Measurements from ENCODE around the gene GPR153. TPM values are rescaled to one million over a fixed set of nuclear protein-coding genes. Genes with fewer than 3 reads are reported as not detected.

GPR153 gene
- total and polyA plus RNA-seq, 2 of the 8 experiments (the other 6 are each of a cell fraction or from before 2014, with no cell fraction given): 5.7 to 8.1 TPM

DNA sequence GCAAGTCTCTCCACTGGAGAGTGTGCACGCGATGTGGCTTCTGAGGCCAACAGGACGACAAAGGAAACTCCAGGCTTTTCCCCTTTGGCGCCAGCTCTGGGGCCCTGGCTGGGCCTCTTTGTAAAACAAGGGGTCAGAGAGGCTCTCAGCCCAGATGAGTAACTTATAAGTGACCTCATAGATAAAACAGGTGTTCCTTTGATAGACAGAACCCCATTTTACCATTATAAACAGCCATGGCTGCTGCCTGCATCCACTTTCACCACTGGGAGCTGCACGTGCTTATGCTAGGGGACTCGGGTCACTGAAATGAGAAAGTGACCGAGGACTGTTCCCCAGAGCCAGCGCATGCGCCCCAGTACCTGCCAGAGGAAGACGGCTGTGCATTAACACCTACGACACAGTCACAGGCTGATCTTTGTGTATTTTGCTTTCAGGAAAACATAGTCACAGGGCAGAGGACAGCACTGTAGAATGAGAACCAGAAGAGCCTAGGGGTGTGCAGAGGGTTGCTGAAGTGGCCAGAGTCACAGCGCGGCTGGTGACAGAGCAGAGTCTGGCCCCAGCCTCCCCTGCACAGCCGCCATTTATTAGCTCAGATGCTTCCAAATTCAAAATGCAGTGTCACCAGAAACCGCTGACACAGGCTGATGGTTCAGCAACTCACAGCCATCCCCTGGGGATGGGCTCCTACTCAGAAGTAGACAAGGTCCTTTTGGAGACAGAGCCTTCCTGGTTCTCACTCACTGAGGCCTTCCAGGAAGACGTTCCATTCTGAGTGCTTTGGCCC is 42.3 kb downstream of the GPR153 start:
- Histone ChIP-seq H2BK5ac (ENCODE audit: low read depth, low read length) (no peak overlapping the region), H2BK20ac (ENCODE audit: low read length) (no peak overlapping the region)
- FAIRE-seq: no peak
- TF ChIP-seq NRF1 (IDR thresholded peaks at IDR 0.05; ENCODE audit: low read depth, low read length): no peak
- TF ChIP-seq SP1 (IDR thresholded peaks at IDR 0.05; ENCODE audit: low read depth, low read length): no peak
- TF ChIP-seq RNF2 (IDR thresholded peaks at IDR 0.05; ENCODE audit: borderline replicate concordance, low read depth, low read length, missing control alignments, poor library complexity, severe bottlenecking): no peak
- no peak for TF ChIP-seq CREB1 (IDR thresholded peaks at IDR 0.05)
- no peak for TF ChIP-seq SIRT6 (IDR thresholded peaks at IDR 0.05; ENCODE audit: low read length)
- TF ChIP-seq BCL11A (IDR thresholded peaks at IDR 0.05; ENCODE audit: low read depth in 2 of 2, low read length in 2 of 2): no peak
- TF ChIP-seq CTBP2 (IDR thresholded peaks at IDR 0.05; ENCODE audit: borderline replicate concordance, insufficient read depth, insufficient read length, low read length): no peak
- TF ChIP-seq SIX5 (IDR thresholded peaks at IDR 0.05; ENCODE audit: low read depth, low read length): no peak
- TF ChIP-seq GABPA (IDR thresholded peaks at IDR 0.05; ENCODE audit: borderline replicate concordance, insufficient read depth, low read length): no peak
- TF ChIP-seq KDM4A (IDR thresholded peaks at IDR 0.05; ENCODE audit: low read depth, low read length, severe bottlenecking): no peak
- TF ChIP-seq POLR2AphosphoS5 (IDR thresholded peaks at IDR 0.05; ENCODE audit: low read depth, low read length): no peak
- no peak for TF ChIP-seq TCF12 (IDR thresholded peaks at IDR 0.05; ENCODE audit: low read depth, low read length)
- no peak for TF ChIP-seq JUND (IDR thresholded peaks at IDR 0.05; ENCODE audit: low read length)

More for the DNA sequence above, 42.3 kb downstream of the GPR153 start:
- H3K9me3 ChIP-seq (ENCODE audit: insufficient read depth in 2 of 2, low read depth in 1 of 2, low read length in 1 of 2): no peaks in the 10 kb centered on the region
- ChIA-PET CTCF (ENCODE audit: partially characterized antibody) (interaction anchor here (0.6 to 10.4 kb wide), 7 partner anchors 8 to 205 kb away, joined by 3 to 74 read pairs (median 6); partner anchors contain the start of gene RNF207), POLR2A (ENCODE audit: partially characterized antibody) (interaction anchor here (0.9 to 5.1 kb wide), 7 partner anchors 7 to 20 kb away, joined by 3 to 28 read pairs (median 6); partner anchors contain the start of gene RNF207)
- DNase-seq (ENCODE audit: low read depth in 1 of 2, low spot score in 2 of 2): no peak
- H3K9ac ChIP-seq (replicated peaks in 1 of 4; ENCODE audit: extremely low read depth in 1 of 4, low read depth in 3 of 4, low read length in 3 of 4): no peak overlapping the region
- H3K14ac ChIP-seq (ENCODE audit: insufficient read length): no peak overlapping the region
- H3K36me3 ChIP-seq (ENCODE audit: control insufficient read depth in 2 of 4, insufficient read depth in 4 of 4, low read length in 3 of 4): peaks cover 1 to 20% (median 3%) of the 10 kb centered on the region in 4 experiments; a peak in 7 of 8 replicates
- H3K56ac ChIP-seq (replicated peaks; ENCODE audit: insufficient read length, low read depth, low read length): no peak overlapping the region
- no peak overlapping the region for H4K8ac ChIP-seq (ENCODE audit: extremely low read depth, insufficient read depth, low read length)
- H3K27me3 ChIP-seq (replicated peaks in 1 of 4; ENCODE audit: control insufficient read depth in 3 of 4, extremely low read depth in 1 of 4, insufficient read depth in 3 of 4, low read length in 3 of 4): no peaks in the 10 kb centered on the region
- no peak overlapping the region for H4K5ac ChIP-seq (ENCODE audit: insufficient read length, low read depth, low read length)
- no peak overlapping the region for H2AFZ ChIP-seq (ENCODE audit: low read length)
- no peaks in the 10 kb centered on the region; the same call in 1 of the 2 replicates for H3K79me1 ChIP-seq (ENCODE audit: low read depth, low read length)
- H3K4me2 ChIP-seq (ENCODE audit: insufficient read depth in 1 of 2, low read depth in 2 of 2, low read length in 2 of 2): no peak overlapping the region
- H3K18ac ChIP-seq (ENCODE audit: extremely low read depth, low read length): no peak overlapping the region
- H3K27ac ChIP-seq (ENCODE audit: low read depth, low read length): no peak overlapping the region
- H3K4me3 ChIP-seq (ENCODE audit: extremely low read depth in 1 of 4, insufficient read depth in 2 of 4, low read depth in 3 of 4, low read length in 4 of 4): no peak overlapping the region
- peaks cover 4 to 7% of the 10 kb centered on the region in 2 experiments for H4K20me1 ChIP-seq (replicated peaks in 1 of 2; ENCODE audit: control insufficient read depth in 1 of 2, insufficient read depth in 2 of 2, low read length in 2 of 2)
- no peak overlapping the region for H2BK15ac ChIP-seq (ENCODE audit: low read length)
- WGBS, 2 experiments (ENCODE audit: extremely low coverage in 1 of 2, insufficient coverage in 1 of 2, insufficient read length in 1 of 2, insufficient replicate concordance in 2 of 2, low coverage in 1 of 2, low lambda C conversion rate in 2 of 2, missing lambda C conversion rate in 1 of 2): 90% methylated on average over 16 of the region's 16 CpGs; no CpG with 5 or more reads in 1 of the 2 experiments
- H3K23ac ChIP-seq (ENCODE audit: insufficient read length): no peak overlapping the region
- no peaks in the 10 kb centered on the region; a peak in 1 of 7 replicates for H3K4me1 ChIP-seq (replicated peaks in 1 of 4; ENCODE audit: control insufficient read depth in 3 of 4, insufficient read depth in 4 of 4, low read length in 3 of 4)
- H2AK5ac ChIP-seq (ENCODE audit: low read depth, low read length): no peak overlapping the region
- H3K23me2 ChIP-seq (ENCODE audit: low read depth, low read length): no peaks in the 10 kb centered on the region
- H2BK12ac ChIP-seq (ENCODE audit: low read depth, low read length): no peak overlapping the region
- H2BK120ac ChIP-seq (replicated peaks; ENCODE audit: low read depth, low read length): no peak overlapping the region
- no peaks in the 10 kb centered on the region for H3K79me2 ChIP-seq (ENCODE audit: control insufficient read depth in 1 of 2, insufficient read depth in 2 of 2, low read length in 2 of 2)
- H4K91ac ChIP-seq (replicated peaks; ENCODE audit: insufficient read length, low read length): no peak overlapping the region
- no peak overlapping the region for H3K4ac ChIP-seq (replicated peaks; ENCODE audit: insufficient read length, low read depth, low read length)

Measured in H1 (cell line).